GM12875 (cell line): ENCODE results near the gene TXNRD3.

Experiments
- H3K4me3 ChIP-seq: one replicate; pipeline ENCODE4 v1.5.1; 2011; ENCODE audit warnings: low read depth, low read length, control low read depth
- CTCF ChIP-seq: IDR thresholded peaks from 2 replicates; pipeline ENCODE4 v1.5.1; 2011; ENCODE audit warnings: low read depth, mild to moderate bottlenecking, control low read depth, inconsistent platforms, low read length, moderate library complexity, borderline replicate concordance; ENCODE audit not compliant: insufficient read depth

Gene TXNRD3

DNA sequence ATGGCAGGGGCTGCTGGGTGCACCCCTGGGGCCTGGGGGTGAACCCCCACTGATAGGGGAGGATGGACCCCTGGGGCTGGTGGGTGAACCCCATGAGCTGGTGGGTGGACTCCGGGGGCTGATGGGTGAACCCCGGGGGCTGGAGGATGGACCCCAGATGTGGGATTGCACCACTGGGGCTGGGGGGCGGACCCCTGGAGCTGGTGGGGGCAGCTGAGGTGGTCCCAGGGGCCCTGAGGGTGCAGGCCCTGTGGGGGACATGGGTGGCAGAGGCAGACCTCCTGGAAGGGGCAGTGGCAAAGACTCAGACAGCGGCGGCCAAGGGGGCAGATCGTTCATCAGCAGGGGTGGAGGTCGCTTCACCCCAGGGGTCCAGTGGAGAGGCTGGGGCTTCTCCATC lies 17.4 kb upstream of the TXNRD3 start:
- no peak for TF ChIP-seq CTCF
- H3K4me3 ChIP-seq: no peak overlapping the region

DNA sequence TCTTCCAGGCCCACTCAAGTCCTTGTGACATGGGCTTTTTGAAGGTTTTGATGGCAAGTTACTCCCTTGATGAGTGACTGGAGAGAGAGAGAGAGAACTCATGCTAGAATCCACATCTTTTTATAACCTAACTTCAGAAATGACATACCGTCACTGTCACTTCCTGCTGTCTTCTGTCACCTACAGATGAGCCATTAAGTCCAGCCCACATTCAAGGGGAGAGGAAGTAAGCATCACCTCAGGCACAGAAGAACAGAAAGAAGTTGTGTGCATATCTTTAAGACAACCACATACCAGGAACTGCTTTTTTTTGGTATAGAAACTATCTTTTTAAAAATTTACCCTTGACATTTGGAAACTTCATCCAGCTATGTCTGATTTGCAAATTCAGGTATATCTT lies 16.6 kb upstream of the TXNRD3 start:
- no peak overlapping the region for H3K4me3 ChIP-seq
- TF ChIP-seq CTCF: no peak

- TF ChIP-seq CTCF: no peak
Observed at GRCh38 chr3:126668450-126669401, 13.8 kb upstream of the TXNRD3 start.

DNA sequence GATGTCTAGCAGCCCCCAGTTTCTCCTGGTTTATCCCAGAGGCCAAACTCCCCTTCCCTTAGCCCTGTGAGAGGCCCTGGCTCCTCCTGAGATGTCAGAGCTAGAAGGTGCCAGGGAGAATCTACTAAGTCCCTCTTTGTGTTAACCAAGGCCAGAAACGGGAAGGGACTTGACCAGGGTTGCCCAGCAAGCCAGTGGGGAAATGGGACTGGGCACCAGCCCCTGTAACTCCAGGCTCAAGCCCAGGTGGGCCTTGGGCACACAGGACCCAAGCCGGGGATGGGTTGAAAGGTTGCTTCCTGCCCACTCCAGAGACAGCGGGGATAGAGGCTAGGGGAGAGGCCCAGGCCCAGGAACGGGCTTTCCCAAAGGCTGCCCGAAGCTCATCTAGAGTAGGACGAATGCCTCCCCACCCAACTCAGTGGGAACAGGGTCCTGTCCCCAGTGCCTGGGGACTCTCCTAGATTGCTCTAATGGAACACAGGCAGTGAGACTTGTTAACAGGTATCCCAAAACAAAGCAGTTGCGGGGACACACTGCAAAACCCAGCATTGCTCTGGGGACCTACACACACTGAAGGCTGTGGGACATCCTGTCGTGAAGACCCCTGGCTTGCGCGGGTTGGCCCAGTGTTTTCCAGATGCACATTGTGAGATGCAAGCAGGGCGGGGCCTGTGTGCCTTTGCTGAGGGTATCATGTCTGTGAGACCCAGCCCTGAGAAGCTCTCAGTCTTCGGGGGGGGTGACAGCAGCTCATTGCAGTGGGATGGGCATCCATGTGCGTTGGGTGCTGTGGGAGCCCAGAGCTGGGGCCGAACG lies 12.9 kb upstream of the TXNRD3 start:
- TF ChIP-seq CTCF: no peak
- H3K4me3 ChIP-seq: no peak overlapping the region

More at GRCh38 chr3:126668450-126669401, 13.8 kb upstream of the TXNRD3 start:
- no peak overlapping the region for H3K4me3 ChIP-seq

- TF ChIP-seq CTCF: no peak
- no peak overlapping the region for H3K4me3 ChIP-seq
Observed at GRCh38 chr3:126666658-126667528, 12.0 kb upstream of the TXNRD3 start.

GRCh38 chr3:126665959-126666657 lies 11.2 kb upstream of the TXNRD3 start:
- TF ChIP-seq CTCF: no peak
- no peak overlapping the region for H3K4me3 ChIP-seq
